Suprapubic skin (tissue), 4 donors: Measurements from ENCODE around the gene SCNN1B.

Experiments
- CTCF ChIP-seq, 2 donors: fragments of 200-600 bp in 1 of 2; fragments of 450-650 bp in 1 of 2; sonication (generic) in 1 of 2; IDR thresholded peaks; one replicate each; pipeline ENCODE4 v1.5.1; 2016 to 2019; ENCODE audit warnings: antibody characterized with exemption in 2 of 2, mild to moderate bottlenecking in 1 of 2, moderate library complexity in 1 of 2
- POLR2A ChIP-seq, 2 donors: fragments of 450-650 bp; IDR thresholded peaks; one replicate each; pipeline ENCODE4 v1.6.1; 2017; ENCODE audit warnings: antibody characterized with exemption in 2 of 2, mild to moderate bottlenecking in 2 of 2, moderate library complexity in 2 of 2
- POLR2AphosphoS5 ChIP-seq, 3 donors: sonication (generic); formaldehyde crosslinking; IDR thresholded peaks; one replicate each; pipeline ENCODE4 v1.6.1; 2017; ENCODE audit warnings: antibody characterized with exemption in 3 of 3

DNA sequence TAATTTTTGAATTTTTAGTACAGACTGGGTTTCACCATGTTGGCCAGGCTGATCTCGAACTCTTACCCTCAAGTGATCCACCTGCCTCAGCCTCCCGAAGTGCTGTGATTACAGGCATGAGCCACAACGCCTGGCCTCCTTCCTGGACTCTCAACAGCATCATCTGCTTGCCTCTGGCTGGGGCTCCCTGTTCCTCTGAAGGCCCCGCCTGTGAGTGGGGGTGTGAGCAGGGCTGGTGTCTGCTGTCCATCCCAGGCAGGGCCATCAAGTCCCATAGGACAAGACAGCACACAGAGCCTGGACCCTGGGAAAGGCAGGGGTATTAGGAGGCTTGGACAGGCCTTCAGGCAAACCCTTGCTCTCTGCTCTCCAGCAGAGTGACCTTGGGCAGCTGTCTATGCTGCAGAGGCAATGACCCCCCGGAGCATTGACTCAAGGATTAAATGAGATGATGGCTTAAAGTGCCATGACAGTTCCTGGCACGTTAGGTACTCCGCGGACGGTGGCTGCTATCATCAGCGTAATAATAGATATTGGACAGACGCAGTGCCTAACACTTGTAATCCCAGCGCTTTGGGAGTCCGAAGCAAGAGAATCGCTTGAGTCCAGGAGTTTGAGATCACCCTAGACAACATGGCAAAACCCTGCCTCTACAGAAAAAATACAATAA, 19.2 kb downstream of the SCNN1B start:
- TF ChIP-seq CTCF (IDR thresholded peaks at IDR 0.05) (no peak), POLR2A (IDR thresholded peaks at IDR 0.05) (no peak), POLR2AphosphoS5 (IDR thresholded peaks at IDR 0.05) (no peak)
